ENCODE measurements around the gene INPP5A. TPM values are rescaled to one million over a fixed set of nuclear protein-coding genes. Genes with fewer than 3 reads are reported as not detected.
A peak's percentile ranks its signal among the peaks of the same experiment; 100 is the strongest.

The INPP5A gene
- total RNA-seq, 2 donors from 2014 or later, result 9.2 to 14.5 TPM

DNA sequence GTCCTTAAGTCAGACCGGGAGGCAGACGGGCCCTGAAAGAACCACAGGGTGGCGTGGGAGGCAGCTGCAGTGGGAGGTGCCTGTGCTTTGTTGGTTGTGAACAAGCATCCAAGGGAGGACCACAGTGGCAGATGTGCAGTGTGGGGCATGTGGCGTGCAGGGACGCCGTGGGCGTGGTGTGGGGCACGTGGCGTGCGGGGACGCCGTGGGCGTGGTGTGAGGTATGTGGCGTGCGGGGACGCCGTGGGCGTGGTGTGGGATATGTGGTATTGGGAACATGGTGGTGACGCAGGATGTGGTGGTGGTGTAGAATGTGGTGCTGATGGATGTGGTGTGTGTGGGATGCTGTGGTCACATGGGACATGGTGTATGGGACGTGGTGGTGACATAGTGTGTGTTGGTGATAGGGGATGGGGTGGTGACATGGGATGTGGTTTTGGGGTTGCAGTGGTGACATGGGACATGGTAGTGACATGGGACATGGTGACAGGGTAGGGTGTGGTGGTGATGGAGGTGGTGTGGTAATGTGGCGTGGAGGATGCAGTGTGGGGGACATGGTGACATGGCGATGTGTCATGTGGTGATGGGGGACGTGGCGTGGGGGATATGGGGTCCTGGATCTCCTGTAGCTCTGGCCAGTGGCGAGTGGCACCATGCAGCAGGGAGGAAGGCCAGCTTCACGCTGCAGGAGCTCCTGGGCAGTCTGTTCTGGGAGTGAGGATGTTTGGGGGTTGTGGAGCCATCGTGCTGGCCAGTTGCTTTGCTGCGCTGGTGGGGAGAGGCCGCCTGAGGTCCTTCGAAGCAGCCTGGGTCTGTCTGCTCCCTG, 78.8 kb downstream of the INPP5A start:
- Histone ChIP-seq H3K4me1 (no peaks in the 10 kb centered on the region), H3K36me3 (replicated peaks in 1 of 2; ENCODE audit: insufficient read depth in 1 of 2, low read depth in 2 of 2) (no peaks in the 10 kb centered on the region), H3K27ac (no peak overlapping the region), H3K9me3 (peaks cover 0 to 6% (median 0%) of the 10 kb centered on the region in 3 donors), H3K27me3 (no peaks in the 10 kb centered on the region), H3K4me3 (no peak overlapping the region)
- ATAC-seq (no peak), DNase-seq (peak in 1 of 4 donors; percentile 7)
- 94% methylated on average over 30 of the region's 30 CpGs for WGBS, 2 donors
- intact Hi-C loops (cut with DNase I), result no loop called here
- no peak for TF ChIP-seq POLR2A (IDR thresholded peaks at IDR 0.05)
- TF ChIP-seq, protein P1, sequence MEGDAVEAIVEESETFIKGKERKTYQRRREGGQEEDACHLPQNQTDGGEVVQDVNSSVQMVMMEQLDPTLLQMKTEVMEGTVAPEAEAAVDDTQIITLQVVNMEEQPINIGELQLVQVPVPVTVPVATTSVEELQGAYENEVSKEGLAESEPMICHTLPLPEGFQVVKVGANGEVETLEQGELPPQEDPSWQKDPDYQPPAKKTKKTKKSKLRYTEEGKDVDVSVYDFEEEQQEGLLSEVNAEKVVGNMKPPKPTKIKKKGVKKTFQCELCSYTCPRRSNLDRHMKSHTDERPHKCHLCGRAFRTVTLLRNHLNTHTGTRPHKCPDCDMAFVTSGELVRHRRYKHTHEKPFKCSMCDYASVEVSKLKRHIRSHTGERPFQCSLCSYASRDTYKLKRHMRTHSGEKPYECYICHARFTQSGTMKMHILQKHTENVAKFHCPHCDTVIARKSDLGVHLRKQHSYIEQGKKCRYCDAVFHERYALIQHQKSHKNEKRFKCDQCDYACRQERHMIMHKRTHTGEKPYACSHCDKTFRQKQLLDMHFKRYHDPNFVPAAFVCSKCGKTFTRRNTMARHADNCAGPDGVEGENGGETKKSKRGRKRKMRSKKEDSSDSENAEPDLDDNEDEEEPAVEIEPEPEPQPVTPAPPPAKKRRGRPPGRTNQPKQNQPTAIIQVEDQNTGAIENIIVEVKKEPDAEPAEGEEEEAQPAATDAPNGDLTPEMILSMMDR (IDR thresholded peaks at IDR 0.05), result no peak

DNA sequence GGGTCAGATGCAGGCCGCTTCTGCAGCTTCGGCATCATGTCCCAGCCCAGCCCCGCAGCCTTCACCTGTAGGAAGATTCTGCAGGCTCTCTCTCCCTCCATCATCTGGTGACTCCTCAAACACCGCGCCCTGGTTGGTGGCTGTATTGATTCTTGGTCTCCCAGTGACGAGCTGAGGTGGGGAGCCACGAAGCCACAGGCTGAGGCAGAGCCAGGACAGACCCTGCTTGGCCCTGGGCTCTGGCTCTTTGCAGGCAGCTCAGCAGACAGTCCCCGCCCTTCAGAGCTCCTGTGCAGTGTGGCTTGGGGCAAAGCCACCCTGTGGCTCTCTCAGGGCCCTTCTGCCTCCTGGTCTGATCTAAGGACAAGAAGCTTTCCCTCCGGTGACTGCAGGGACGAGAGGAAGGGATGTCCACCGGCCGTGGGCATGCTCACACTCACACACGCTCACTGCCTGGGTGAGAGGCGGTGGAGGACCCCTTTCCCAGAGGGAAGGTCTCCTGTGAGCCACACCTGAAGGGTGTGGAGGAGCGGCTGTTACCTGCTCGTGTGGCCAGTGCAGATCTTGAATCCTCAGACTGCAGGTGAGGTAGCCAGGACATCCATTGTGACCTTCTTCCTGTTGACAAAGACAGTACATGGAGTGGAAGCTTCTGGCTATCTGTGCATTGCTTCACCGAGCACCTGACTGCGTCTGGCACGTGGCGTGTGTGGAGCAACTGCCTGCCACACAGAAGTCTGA, 79.6 kb downstream of the INPP5A start:
- intact Hi-C loops (cut with DNase I), result no loop called here
- ATAC-seq (no peak), DNase-seq (no peak)
- no peaks in the 10 kb centered on the region for H3K36me3 ChIP-seq (replicated peaks in 1 of 2; ENCODE audit: insufficient read depth in 1 of 2, low read depth in 2 of 2)
- no peak overlapping the region for H3K27ac ChIP-seq
- no peak overlapping the region for H3K4me3 ChIP-seq
- 91 to 97% methylated on average over 12 to 20 of the region's 20 CpGs for WGBS, 2 donors
- no peak for TF ChIP-seq POLR2A (IDR thresholded peaks at IDR 0.05)
- TF ChIP-seq, protein P1 (IDR thresholded peaks at IDR 0.05), result no peak
- H3K4me1 ChIP-seq, result no peaks in the 10 kb centered on the region
- no peaks in the 10 kb centered on the region for H3K27me3 ChIP-seq
- peaks cover 0 to 6% (median 0%) of the 10 kb centered on the region in 3 donors for H3K9me3 ChIP-seq

DNA sequence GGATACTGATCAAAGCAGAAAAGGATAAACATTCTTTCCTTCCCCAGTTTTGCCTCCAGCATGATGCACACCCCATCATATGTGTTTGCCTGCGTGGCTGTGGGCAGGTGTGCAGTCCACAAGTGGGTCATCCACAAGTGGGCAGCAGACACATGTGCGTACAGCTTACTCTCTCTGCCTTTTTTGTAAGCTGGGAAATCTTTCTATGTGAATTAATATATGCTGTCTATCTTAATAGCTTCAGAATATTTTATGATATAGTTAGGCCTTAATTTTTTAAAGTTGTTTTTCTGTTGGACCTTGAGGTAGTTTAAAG, 80.1 kb downstream of the INPP5A start:
- no peaks in the 10 kb centered on the region for H3K36me3 ChIP-seq (replicated peaks in 1 of 2; ENCODE audit: insufficient read depth in 1 of 2, low read depth in 2 of 2)
- WGBS, 2 donors, result 93 to 97% methylated on average over 2 of the region's 2 CpGs
- ATAC-seq (no peak), DNase-seq (peak in 1 of 4 donors; percentile 4)
- H3K27ac ChIP-seq, result no peak overlapping the region
- intact Hi-C loops (cut with DNase I), result no loop called here
- H3K4me1 ChIP-seq, result no peaks in the 10 kb centered on the region
- TF ChIP-seq, protein P1 (IDR thresholded peaks at IDR 0.05), result no peak
- TF ChIP-seq POLR2A (IDR thresholded peaks at IDR 0.05), result no peak
- no peak overlapping the region for H3K4me3 ChIP-seq
- H3K27me3 ChIP-seq, result no peaks in the 10 kb centered on the region
- peaks cover 0 to 6% (median 0%) of the 10 kb centered on the region in 3 donors for H3K9me3 ChIP-seq

DNA sequence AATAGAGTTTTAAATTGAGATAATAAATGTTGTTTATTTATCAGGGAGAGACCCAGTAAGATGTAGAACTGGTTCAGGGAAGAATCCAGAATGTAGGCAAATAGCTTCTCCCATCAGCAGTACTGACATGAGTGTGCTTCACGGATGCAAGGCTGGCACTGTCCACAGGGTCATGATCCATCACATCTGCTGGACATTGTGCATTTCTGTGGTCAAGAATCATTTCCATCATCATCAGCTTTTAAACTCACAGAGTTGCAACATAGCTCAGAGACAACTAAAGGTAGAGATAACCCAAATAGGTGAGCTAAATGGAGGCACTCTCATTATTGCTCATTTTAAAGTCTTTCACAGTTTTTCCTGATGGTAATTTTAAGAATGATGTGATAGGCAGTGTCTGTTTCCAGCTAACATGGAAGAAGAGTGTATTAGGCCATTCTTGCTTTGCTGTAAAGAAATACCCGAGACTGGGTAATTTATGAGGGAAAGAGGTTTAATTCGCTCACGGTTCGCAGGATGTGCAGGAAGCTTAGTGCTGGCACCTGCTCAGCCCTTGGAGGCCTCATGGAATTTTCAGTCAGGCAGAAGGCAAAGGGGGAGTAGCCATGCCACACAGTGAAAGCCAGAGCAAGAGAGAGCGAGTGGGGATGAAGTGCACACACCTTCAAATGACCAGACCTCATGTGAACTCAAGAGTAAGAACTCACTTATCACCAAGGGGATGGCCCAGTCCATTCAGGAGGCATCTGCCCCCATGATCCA, 80.8 kb downstream of the INPP5A start:
- Histone ChIP-seq H3K27me3 (no peaks in the 10 kb centered on the region), H3K36me3 (replicated peaks in 1 of 2; ENCODE audit: insufficient read depth in 1 of 2, low read depth in 2 of 2) (no peaks in the 10 kb centered on the region), H3K4me1 (no peaks in the 10 kb centered on the region), H3K9me3 (peaks cover 0 to 6% (median 0%) of the 10 kb centered on the region in 3 donors), H3K4me3 (no peak overlapping the region), H3K27ac (no peak overlapping the region)
- no peak for ATAC-seq
- TF ChIP-seq POLR2A (IDR thresholded peaks at IDR 0.05), result no peak
- TF ChIP-seq, protein P1 (IDR thresholded peaks at IDR 0.05), result no peak
- 87 to 94% methylated on average over 6 of the region's 6 CpGs for WGBS, 2 donors
- DNase-seq, result peak in 1 of 4 donors; percentile 4
- intact Hi-C loops (cut with DNase I), result no loop called here
